Adrenal gland (tissue), 5 donors: Measurements from ENCODE around the gene SVOP.

Source experiments
- CTCF ChIP-seq, 6 experiments: fragments of 450-650 bp in 4 of 6; fragments of 200-600 bp in 2 of 6; sonication (generic) in 1 of 6; IDR thresholded peaks; 1 replicate in 5 of 6; 2 replicates in 1 of 6; pipeline versions ENCODE4 v1.5.1 to v1.8.0; 2016 to 2021; ENCODE audit warnings: antibody characterized with exemption in 6 of 6, mild to moderate bottlenecking in 2 of 6, moderate library complexity in 1 of 6
- POLR2A ChIP-seq, 2 donors: fragments of 450-650 bp; IDR thresholded peaks; one replicate each; pipeline ENCODE4 v1.6.1; 2017; ENCODE audit warnings: antibody characterized with exemption in 2 of 2, mild to moderate bottlenecking in 2 of 2, moderate library complexity in 1 of 2
- donor health status: DM: no; HTN: no; CAD: no.

- TF ChIP-seq CTCF (IDR thresholded peaks at IDR 0.05) (no peak), POLR2A (IDR thresholded peaks at IDR 0.05) (no peak)
These were observed 92.2 kb downstream of the SVOP start for GRCh38 chr12:108928695-108929094.
